HEK293 (cell line): ENCODE measurements around the gene VEGFB.

Experiments
- CTCF ChIP-seq: fragments of 450-650 bp; formaldehyde crosslinking; IDR thresholded peaks from 2 replicates; pipeline ENCODE4 v1.5.1; 2016; ENCODE audit warnings: missing biosample characterization, missing genetic modification characterization
- PRDM1 ChIP-seq: fragments of 450-650 bp; formaldehyde crosslinking; IDR thresholded peaks from 2 replicates; pipeline ENCODE4; 2016; ENCODE audit warnings: missing biosample characterization, missing genetic modification characterization
- YY1 ChIP-seq: fragments of 450-650 bp; formaldehyde crosslinking; IDR thresholded peaks from 2 replicates; pipeline ENCODE4 v1.5.1; 2018; ENCODE audit warnings: missing biosample characterization, missing genetic modification characterization
- ZFP3 ChIP-seq: fragments of 450-650 bp; formaldehyde crosslinking; IDR thresholded peaks from 2 replicates; pipeline ENCODE4 v1.5.1; 2016; ENCODE audit warnings: low read depth, missing biosample characterization, missing genetic modification characterization
- ZNF274 ChIP-seq, 2 experiments: fragments of 200-500 bp in 1 of 2; fragments of 450-650 bp in 1 of 2; sonication (Bioruptor generic) in 1 of 2; formaldehyde crosslinking in 1 of 2; IDR thresholded peaks; 2 replicates each; pipeline versions ENCODE4 v1.5.1 to v1.6.1; 2014 to 2016; ENCODE audit warnings: borderline replicate concordance in 1 of 2, inconsistent platforms in 1 of 2, low read length in 1 of 2, missing biosample characterization in 1 of 2, missing genetic modification characterization in 1 of 2
- ZNF324 ChIP-seq: fragments of 450-650 bp; formaldehyde crosslinking; IDR thresholded peaks from 2 replicates; pipeline ENCODE4 v1.5.1; 2016; ENCODE audit warnings: missing biosample characterization, missing genetic modification characterization
- ZNF350 ChIP-seq: fragments of 450-650 bp; formaldehyde crosslinking; IDR thresholded peaks from 2 replicates; pipeline ENCODE4 v1.5.0; 2017; ENCODE audit warnings: missing biosample characterization, mild to moderate bottlenecking, missing genetic modification characterization
- ZNF510 ChIP-seq: fragments of 450-650 bp; formaldehyde crosslinking; IDR thresholded peaks from 2 replicates; pipeline ENCODE4 v1.5.1; 2018; ENCODE audit warnings: mild to moderate bottlenecking, missing genetic modification characterization, missing biosample characterization; ENCODE audit not compliant: insufficient replicate concordance
- ZNF549 ChIP-seq: fragments of 450-650 bp; IDR thresholded peaks from 2 replicates; pipeline ENCODE4 v1.5.1; 2018; ENCODE audit warnings: missing biosample characterization, missing genetic modification characterization, mild to moderate bottlenecking, inconsistent platforms, moderate library complexity
- ZNF561 ChIP-seq: fragments of 450-650 bp; IDR thresholded peaks from 2 replicates; pipeline ENCODE4 v1.5.1; 2018; ENCODE audit warnings: missing biosample characterization, missing genetic modification characterization, borderline replicate concordance
- ZNF629 ChIP-seq: fragments of 450-650 bp; formaldehyde crosslinking; IDR thresholded peaks from 2 replicates; pipeline ENCODE4 v1.5.1; 2017; ENCODE audit warnings: missing biosample characterization, missing genetic modification characterization
- ZNF704 ChIP-seq: fragments of 450-650 bp; formaldehyde crosslinking; IDR thresholded peaks from 2 replicates; pipeline ENCODE4 v1.5.1; 2016; ENCODE audit warnings: missing biosample characterization, missing genetic modification characterization
- ZNF792 ChIP-seq: fragments of 450-650 bp; formaldehyde crosslinking; IDR thresholded peaks from 2 replicates; pipeline ENCODE4 v1.5.1; 2016; ENCODE audit warnings: missing biosample characterization, missing genetic modification characterization
- TF ChIP-seq, protein P1 (sequence below): fragments of 450-650 bp; formaldehyde crosslinking; IDR thresholded peaks from 2 replicates; pipeline ENCODE4 v1.5.1; 2016; ENCODE audit warnings: missing biosample characterization, missing genetic modification characterization

DNA sequence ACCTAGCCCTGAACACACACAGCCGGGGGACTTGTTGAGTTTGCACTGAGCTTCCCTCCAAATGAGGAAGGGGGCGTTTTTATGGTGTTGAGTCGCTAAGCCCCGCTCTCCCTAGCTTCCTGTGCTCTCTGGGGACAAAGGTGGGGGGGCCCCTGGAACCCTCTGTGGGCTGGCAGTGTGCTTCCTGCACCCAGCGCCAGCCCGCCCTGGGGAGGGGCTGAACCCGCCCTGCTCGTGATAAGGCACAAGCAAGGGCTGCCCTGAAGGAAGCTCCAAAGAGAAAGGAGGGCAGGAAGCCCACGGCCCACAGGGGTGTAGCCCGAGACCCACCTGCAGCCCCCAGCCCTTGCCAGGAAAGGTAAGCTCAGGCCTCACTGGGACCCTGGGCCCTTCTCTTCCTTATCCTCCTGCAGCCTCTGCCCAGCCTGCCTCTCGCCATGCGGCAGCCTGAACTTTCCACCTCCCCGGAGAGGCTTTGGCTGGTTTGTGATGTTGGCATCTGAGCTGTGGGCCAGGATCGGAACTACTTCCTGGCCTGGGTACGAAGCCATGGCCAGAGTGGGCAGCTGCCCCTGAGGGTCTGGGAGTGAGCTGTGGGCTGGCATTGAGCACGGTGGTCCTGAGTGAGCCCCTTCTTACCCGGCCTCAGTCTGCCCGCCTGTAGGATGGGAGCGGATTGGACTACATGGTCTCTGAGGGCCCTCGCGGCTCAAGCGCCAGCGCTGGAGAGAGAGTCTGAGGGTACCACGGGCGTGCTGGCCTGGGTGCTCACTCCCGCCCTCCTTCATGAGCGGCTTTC lies 27.7 kb upstream of the VEGFB start, which contains the start of gene FERMT3:
- TF ChIP-seq ZNF324 (tag by site-specific recombination) (no peak), PRDM1 (tag by site-specific recombination) (no peak), ZNF561 (tag by site-specific recombination) (no peak), YY1 (tag by site-specific recombination) (no peak), ZNF274 (IDR thresholded peaks at IDR 0.05; ENCODE audit: low read length) (no peak), ZNF274 (tag by site-specific recombination; IDR thresholded peaks at IDR 0.05; ENCODE audit: borderline replicate concordance) (no peak), ZNF629 (no peak), CTCF (tag by site-specific recombination) (no peak), ZNF510 (tag by site-specific recombination) (no peak), ZNF704 (tag by site-specific recombination) (no peak), ZNF549 (no peak), ZNF792 (tag by site-specific recombination) (no peak), ZFP3 (no peak), ZNF350 (no peak)
- TF ChIP-seq, protein P1, sequence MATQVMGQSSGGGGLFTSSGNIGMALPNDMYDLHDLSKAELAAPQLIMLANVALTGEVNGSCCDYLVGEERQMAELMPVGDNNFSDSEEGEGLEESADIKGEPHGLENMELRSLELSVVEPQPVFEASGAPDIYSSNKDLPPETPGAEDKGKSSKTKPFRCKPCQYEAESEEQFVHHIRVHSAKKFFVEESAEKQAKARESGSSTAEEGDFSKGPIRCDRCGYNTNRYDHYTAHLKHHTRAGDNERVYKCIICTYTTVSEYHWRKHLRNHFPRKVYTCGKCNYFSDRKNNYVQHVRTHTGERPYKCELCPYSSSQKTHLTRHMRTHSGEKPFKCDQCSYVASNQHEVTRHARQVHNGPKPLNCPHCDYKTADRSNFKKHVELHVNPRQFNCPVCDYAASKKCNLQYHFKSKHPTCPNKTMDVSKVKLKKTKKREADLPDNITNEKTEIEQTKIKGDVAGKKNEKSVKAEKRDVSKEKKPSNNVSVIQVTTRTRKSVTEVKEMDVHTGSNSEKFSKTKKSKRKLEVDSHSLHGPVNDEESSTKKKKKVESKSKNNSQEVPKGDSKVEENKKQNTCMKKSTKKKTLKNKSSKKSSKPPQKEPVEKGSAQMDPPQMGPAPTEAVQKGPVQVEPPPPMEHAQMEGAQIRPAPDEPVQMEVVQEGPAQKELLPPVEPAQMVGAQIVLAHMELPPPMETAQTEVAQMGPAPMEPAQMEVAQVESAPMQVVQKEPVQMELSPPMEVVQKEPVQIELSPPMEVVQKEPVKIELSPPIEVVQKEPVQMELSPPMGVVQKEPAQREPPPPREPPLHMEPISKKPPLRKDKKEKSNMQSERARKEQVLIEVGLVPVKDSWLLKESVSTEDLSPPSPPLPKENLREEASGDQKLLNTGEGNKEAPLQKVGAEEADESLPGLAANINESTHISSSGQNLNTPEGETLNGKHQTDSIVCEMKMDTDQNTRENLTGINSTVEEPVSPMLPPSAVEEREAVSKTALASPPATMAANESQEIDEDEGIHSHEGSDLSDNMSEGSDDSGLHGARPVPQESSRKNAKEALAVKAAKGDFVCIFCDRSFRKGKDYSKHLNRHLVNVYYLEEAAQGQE (tag by site-specific recombination): no peak
